GM19240 (cell line): ENCODE measurements around the gene COMMD7.
A peak's percentile ranks its signal among the peaks of the same experiment; 100 is the strongest.

ENCODE experiments used
- DNase-seq: peaks from one replicate; pipeline ENCODE4 v3.0.0; 2011; ENCODE audit warnings: low spot score; ENCODE audit not compliant: insufficient read length

COMMD7 gene

DNA sequence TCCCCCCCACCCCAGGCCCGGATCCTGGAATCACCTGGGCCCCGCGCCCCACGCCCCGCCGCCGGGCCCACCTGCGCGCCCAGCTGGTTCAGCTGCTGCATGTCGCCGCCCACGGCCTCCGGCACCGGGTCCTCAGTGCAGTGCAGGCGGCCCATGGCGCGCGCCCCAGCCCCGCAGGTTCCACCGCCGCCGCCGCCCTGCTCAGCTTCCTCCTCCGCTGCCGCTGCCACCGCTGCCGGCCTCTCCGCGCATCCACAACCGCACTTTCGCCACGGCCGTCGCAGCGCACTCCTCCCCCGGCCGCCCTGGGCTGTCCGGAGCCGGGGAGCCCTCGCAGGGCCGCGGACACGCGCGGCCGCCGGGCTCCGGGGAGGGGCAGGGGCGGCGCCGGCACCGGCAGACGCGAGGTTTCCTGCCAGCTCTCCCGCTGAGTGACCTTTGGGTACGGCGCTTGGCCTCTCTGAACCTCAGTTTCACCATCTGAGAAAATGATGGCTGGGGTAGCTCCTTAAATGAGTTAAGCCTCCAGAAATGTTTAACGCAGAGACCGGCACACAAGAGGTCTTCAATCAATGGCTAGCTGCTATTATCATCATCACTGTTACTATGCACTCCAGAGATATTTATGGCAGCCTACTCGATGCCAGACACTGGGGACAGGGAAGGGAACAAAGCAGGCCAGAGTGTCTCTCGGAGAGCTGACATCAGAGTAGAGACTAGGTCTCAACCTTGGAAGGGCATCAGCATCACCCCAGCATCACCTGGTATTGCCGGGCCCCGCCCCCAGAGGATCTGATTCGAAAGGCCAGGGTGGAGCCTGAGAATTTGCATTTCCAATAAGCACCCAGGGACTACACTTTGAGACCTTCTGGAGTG is at the start of gene COMMD7:
TSS of gene COMMD7 (minus strand) at position 231 of the 876 bp plus-strand sequence. CDS start at position 155, 76 bp downstream.
- DNase-seq, result no peak

DNA sequence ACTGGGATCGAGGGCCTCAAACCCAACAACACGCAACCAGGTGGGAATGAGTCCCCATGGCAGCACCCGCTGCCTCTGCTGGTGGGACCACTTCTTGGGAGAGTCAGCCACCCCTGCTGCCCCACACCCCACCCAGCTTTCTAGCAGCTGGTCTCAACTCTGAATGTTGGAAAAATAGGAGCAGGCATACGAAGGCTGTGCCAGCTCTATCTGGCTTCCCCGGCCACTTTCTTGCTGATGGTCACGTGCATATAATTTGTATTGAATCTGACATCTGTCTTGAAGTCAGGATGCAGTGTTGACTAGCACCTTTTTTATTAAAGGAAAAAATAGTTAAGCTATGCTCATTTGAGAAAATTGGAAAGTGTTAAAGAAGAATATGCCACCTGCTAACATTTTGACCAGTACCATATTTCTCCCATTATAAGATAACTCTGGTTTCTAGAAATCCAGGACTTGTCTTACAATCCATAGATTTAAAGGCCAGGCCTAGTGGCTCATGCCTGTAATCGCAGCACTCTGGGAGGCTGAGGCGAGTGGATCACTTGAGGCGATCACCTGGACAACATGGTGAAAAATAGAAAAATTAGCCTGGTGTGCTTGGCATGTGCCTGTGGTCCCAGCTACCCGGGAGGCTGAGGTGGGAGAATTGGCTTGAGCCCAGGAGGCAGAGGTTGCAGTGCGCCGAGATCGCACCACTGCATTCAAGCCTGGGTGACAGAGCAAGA is 49.6 kb upstream of the COMMD7 start:
- DNase-seq, result no peak

DNA sequence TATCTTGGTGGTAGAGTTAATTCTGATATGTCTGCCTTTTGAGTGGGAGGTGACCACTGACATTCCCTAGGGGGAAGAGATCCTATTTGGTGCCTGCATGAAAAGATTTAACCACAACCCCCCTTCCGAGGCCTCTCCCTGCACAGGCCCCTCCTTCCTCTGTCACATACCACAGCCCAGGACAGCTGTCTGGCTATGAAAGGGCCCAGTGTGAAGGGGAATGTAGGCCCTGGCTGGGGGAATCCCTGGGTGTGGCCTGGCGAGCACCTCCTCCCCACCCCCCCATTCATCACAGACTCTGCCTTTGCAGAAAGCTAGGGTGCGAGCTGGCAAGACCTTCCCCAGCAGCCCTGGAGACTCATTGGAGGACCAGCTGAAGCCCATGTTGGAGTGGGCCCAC is 49.0 kb upstream of the COMMD7 start:
- peak; percentile 63 for DNase-seq

DNA sequence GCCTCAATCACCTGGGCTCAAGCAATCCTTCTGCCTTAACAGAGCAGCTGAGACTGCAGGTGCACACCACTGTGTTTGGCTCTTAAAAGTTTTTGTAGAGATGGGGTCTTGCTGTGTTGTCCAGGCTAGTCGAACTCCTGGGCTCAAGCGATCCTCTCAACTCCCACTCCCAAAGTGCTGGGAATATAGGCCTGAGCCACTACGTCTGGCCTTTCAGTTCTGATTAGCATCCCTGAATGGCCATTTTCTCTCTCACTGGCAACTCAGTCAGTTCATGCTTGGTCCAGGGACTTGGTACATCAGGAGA is 47.4 kb upstream of the COMMD7 start:
- no peak for DNase-seq

DNA sequence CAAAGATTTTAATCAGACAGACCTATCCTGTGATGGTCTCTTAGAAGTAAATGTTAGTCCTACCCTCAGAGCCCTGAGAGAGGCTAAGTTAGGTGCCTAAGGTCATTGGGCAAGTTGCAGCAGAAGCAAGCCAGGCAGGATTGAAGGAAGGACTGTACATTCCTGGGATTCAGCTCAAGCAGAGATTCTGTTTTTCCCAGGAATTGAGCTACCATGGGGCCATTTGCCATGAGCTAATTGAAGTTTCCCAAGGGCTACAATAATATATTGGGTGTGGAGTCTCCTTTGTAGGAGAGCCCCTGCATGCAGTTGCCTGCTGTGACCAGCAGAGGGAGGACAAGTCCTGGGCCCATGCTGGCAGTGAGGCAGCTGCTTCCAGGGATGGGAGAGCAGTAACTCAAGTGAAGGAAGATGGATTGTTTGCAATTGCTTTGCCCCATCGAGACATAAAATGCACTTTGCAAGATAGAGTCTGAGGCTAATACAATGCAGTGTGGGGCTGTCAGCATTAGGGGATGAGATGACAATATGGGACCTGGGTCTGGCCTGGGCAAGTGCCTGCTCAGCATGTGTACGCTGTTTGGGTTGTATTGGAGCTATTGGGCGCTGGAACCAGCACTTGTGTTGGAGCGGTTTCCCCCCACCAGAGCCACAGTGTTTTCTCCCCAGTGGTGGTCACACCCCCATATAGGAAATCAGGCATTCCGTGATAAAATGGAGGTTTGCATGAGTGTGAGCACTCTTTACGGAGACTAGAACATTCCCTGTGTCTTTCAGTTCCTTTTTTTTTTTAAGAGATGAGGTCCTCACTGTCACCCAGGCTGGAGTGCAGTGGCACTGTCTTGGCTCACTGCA is 46.9 kb upstream of the COMMD7 start:
- peak; percentile 79 for DNase-seq

- no peak for DNase-seq
These were observed 43.9 kb upstream of the COMMD7 start for GRCh38 chr20:32787168-32787567.

- no peak for DNase-seq
These were observed 42.9 kb upstream of the COMMD7 start for GRCh38 chr20:32786059-32786760.

DNA sequence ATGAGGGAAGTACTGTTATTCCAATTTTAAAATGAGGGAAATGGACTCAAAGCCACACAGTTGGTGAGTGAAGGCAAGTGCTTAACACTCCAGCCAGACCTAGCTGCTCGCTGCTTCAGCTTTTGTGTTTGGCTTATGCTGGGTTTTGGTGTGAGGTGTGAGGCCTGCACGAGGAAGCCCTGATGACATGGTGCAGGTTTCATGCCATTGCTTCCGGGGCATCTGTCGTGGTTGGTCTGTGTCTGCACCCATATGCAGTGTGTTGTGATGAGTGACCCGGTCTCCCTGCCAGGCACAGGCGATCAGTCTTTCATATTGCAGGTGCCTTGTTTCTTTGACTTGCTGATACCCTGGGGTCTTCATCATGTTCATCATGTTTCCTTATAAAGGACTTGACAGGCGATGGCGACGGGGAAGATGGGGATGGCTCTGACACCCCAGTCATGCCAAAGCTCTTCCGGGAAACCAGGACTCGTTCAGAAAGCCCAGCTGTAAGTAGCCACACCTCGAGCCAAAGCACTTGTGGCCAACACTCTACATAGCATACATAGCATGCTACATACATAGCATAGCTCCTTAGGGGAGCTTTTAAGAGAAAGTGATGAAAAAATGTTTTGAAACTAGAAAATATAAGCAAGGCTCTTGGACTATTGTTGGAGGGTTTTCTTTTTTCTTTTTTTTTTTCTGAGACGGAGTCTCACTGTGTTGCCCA is 41.3 kb upstream of the COMMD7 start:
- no peak for DNase-seq

GRCh38 chr20:32780749-32781655 is 37.7 kb upstream of the COMMD7 start:
- DNase-seq, result no peak

- DNase-seq, result no peak
These were observed 37.0 kb upstream of the COMMD7 start for GRCh38 chr20:32780278-32780677.

GRCh38 chr20:32779500-32780211 is 36.4 kb upstream of the COMMD7 start:
- DNase-seq, result no peak

DNA sequence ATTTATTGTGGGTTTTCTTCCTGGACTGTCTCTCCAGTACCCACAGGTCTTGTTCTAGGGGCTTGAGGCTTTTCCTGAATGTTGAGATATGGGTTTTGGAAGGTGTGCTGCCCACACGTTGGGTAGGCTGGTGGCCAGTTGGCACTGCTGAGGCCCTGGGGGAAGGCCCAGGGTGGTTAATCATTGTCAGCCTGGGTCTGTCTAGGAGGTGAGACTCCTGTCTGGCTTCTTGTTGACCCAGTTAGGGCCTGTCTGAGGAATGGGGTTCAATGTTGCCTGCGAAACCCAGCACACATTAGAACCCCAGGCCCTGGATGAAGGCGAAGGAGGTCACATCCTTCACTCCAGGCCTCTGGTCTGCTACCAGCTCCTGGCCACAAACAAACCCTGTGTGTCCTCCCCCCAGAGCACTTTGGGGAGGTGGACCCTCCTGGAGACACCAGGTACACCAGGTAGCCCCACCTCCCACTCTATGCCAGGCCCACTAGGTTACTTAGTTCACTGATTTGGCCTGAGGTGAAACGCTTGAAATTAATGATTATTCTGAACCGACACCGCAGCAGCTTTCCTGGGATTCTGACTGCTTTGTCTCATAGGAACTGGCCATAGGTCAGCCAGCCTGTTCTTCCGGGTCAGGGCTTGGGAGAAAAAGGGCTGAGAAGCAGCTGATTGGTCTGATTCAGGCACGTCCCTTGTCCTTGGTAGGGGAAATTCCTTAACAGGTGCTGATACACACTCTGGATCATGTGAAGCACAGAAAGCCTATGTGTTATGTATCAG is 34.1 kb upstream of the COMMD7 start:
- DNase-seq, result no peak

DNA sequence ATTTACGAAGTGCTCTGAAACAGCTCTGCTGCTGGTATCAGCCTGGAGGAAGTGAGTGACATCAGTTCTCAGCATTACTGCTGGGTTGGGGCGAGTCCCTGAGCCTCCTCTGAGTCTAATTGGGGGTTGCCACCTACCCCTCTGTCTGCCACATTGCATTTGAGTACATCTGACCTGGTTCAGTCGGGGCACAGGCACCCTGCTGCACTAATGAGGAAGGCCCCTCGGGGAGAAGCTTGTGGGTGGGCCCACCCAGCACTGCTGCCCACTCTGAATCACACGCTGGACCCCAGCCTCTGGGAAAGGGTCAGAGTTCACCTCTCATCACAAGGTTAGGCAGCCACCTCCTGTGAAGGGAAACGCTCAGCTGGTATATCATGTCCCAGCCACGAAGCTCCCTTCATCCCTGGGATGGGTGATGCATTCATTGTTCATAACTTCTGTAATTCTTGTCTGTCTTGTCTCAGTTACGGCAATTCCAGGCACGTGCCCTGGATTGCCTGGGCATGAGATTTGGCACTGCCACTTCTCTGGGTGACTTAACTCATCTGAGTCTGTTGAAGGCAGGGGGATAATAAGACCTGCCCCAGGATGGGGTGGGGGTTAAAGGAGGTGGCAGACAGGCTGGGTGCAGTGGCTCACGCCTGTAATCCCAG is 32.2 kb upstream of the COMMD7 start:
- DNase-seq, result no peak

DNA sequence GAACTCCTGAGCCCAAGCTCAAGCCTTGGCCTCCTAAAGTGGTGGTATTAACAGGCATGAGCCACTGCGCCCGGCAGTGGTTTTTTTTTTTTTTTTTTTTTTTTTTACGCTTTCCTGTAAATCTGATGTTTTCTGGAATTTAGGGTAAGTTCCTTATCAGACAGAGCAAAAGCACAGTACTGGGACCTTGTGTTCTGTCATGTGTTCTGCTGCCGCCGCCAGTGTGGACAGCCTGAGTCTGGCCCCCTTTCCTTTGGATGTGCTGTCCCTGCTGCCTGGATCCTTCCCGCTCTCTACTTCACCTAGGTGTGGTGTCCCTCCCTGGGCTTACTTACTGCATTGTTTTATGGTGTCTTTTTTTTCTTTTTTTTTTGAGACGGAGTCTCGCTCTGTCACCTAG is 30.6 kb upstream of the COMMD7 start:
- no peak for DNase-seq

DNA sequence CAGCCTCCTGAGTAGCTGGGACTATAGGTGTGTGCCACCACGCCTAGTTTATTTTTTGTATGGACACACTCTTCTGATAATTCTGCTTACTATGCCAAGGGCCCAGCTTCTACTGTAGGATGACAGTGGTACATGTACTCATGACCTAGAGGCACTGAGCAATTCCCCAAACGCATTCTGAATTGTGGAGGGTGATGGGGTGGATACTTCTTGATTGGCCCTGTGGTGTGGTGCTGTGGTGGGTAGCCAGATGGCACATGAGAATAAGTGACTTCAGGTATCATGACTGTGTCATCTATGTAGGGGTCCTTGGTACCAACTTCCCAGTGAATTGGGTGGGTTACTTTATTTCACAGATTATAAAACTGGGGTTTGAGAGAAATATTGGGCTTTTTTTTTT is 30.0 kb upstream of the COMMD7 start:
- DNase-seq, result no peak

GRCh38 chr20:32772046-32772445 is 28.8 kb upstream of the COMMD7 start:
- no peak for DNase-seq

DNA sequence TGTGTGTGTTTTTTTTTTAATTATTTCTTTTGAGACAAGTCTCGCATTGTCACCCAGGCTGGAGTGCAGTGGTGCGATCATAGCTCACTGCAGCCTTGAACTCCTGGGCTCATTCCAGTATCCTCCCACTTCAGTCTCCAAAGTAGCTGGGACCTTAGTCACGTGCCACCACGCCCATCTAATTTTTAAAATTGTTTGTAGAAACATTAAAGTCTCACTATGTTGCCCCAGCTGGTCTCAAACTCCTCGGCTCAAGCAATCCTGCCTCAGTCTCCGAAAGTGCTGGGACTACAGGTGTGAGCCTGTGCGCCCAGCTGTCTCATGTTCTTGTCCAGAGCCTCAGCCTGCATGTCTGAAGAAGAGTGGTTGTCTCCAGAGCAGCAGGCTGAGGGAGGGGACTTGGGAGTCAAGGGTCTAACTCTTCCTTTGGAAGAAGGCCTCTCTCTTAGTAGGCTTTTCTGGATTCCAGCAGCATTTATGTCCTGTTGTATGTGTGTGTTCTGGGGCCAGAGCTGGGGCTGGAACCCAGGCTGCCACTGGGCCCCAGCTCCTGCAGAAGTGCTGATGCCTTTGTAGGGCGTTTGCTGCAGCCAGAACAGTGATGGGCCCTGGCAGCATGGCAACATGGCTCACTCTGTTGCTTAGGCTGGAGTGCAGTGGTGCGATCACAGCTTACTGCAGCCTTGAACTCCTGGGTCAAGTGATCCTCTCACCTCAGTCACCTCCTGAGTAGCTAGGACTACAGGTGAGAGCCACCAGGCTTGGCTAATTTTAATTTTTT is 24.3 kb upstream of the COMMD7 start:
- no peak for DNase-seq
